Measurements from ENCODE around the gene SPATA24.
"Not testable (repeated sequence)": the region's sequence is repeated elsewhere in the genome, so short reads cannot be mapped to it uniquely, and the experiment has no call there.

The SPATA24 gene

DNA sequence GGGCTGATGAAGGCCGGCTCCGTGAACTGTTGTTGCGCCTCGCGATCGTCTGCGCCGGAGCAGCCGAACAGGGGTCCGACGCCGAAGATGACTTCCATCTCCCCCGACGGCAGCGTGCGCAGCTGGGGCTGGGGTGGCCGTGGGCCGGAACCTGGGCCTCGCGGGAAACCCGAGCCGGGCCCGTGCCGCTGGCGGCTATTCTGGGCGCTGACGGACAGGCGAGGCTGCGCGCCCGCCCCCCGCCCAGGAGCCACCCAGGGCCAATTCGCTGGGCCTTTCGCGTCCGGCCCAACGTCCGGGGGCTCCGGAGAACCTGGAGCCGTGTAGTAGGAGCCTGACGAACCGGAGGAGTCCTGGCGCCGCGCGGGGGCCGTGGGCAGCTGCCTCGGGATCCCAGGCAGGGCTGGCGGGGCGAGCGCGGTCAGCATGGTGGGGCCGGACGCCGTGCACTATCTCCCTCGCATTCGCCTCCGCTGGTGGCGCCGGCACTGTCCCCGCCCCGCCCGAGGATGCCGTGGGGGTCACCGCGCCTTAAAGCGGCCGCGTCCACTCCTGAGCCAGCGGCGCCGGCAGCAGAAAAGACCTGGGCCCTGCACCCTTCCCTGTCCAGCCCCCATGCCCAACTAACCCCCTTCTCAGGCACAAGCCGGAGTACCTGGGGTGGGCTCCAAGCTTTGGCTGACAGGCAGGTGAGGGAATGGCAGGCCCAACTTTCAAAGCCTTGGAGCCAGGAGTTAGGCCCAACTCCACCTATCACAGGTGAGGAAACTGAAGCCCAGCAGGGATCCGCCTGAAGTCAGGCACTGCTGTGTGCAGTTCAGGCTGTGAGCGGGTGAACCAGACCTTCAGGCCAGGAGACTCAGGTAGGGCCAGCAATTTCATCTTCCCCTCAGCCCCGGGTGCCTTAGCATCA is 9.0 kb downstream of the SPATA24 start, which contains the start of gene PROB1:
Gene PROB1, minus strand, starts transcription at position 451 of the 913 bp plus-strand sequence. Its CDS starts 23 bp downstream, at position 428.
- no peak for DNase-seq

DNA sequence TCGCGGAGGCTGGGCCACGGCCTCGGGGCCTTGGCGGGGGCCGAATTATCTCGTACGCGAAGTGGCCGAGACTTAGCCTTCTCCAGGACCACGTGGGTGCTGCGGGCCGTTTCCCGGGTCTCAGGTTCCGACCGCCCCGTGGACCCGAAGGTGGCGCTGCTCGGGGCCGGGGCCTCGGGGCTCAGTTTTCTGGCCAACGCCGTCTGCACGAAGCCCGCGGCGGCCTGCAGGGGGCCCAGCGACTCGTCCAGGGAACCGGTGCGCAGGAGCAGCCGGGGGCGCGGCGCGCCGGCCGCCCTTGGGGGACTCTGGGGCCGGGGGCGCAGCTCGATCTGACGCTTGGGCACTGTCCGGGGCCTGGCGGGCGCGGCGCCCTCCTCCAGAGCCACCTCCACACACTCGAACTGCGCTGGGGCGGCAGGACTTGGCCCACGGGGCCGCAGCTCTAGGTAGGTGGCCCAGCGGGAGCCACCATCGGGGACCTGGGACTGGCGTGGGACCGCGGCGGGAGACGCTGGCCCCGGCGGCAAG is 9.7 kb downstream of the SPATA24 start:
- peak in 2 of 5 donors; percentile 60 to 65 for DNase-seq

DNA sequence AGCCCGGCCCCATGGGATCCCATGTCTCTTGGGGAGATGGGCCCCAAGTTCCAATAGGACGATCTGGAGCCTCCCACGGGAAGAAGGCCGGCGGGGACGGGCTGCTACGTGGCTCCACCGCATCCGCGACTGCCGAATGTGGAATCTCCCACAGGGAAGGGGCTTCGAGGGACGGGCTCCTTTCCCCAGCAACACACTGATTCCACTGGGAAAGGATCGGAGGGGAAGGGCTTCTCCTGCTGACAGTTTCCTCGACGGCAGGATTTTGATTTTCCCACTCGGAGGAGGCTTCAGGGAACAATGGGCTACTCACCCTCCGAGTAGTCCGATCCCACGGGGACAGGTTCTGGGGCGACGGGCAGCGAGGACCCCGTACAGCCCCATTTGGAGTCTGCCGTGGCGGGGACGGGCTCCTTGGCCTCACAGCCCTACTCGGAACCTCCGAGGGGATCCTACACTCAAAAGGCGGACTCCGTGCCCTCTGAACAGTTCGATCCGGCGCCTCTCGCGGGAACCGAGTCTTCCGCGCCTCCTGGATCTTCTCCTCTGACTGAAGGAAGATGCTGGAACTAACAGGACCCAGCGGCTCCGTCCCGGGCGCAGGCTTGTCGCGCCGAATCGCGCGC is 10.3 kb downstream of the SPATA24 start:
- DNase-seq = no peak

DNA sequence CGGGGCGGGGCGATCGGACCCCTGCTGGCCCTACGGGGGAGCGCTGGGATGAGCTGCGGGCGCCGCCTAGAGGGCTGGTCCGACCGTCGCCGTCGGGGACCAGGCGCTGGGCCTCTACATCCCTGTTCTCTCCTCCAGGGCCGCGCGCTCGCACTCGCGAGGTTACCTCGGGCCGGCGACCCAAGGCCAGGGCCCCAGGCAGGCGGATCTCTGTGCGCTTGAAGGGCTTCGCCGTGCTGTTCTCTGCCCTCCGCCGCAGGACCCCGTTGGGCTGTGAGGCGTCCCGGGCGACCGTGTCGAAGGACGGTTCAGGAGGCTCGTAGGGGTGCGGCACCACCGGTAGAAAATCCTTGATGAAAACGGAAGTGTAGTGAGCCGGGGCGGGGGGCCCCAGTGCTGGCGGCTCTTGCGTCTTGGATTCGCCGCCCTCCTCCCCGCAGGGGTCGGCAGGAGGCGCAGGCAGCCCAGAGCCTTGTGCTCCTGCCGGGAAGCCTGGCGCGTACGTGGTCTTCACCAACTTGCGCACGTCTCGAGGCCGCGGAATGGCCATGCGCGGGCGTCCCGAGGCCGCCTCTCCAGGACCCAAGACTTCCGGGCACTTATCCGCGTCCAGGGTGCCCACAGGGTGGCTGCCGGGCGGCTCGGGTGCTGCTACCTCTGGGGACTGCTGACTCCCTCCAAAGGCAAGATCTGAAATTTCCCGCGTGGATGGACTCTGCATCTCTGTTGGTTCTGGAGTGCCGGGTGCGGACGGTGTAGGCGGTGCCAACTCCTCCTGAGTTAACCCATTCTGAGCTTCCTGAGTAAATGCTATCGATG is 11.0 kb downstream of the SPATA24 start:
- DNase-seq = peak; percentile 59 to 92 (median 68)

DNA sequence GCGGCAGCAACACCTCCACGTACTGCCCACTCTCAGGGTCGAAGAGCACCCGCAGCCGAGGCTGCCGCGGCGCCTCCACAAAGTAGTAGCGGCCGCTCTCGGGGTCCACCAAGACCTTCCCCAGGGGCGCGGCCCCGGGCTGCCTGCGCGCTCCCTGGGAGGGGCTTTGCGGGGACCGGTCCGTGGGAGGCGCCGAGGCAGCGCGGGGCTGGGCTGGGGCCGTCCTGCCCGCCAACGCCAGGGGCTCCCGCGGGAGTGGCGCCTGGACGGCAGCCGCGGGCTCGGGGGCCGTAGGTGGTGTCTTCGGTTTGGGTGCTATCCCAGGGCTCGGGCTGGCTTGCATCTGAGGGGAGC is 11.6 kb downstream of the SPATA24 start:
- DNase-seq = no peak

DNA sequence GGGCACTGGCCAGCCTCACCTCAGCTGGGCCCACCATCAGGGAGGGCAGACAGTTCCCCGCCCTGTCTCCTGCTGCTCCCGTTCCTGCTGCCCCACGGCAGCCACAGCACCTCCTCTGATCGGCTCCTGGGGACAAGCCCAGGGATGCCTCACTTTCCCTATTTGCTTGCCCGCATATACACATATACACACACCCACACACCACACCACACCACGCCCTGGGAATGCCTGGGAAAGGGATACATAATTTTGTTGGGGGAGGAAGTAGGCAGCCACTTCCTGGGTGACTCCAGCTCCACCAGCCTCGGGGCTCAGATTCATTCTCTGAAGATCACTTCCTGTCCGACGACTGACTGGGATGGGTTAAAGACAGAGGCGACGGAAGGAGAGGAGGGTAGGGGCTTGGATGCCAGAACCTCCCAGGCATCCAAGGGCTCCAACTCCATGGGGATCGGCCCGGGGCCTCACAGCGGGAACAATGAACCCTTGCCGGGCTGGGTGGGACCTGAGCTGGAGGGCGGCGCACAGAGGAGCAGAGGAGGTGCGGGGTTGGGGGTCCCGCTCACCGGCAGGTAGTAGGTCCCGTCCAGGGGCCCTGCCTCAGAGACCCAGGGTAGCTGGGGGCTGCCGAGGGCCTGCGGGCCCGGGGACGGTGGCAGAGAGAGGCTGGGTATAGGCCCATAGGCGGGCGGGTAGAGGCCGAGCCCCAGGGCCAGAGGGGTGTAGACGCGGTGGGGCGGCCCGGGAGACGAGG is 12.1 kb downstream of the SPATA24 start:
- peak in 1 of 5 donors; percentile 75 for DNase-seq

DNA sequence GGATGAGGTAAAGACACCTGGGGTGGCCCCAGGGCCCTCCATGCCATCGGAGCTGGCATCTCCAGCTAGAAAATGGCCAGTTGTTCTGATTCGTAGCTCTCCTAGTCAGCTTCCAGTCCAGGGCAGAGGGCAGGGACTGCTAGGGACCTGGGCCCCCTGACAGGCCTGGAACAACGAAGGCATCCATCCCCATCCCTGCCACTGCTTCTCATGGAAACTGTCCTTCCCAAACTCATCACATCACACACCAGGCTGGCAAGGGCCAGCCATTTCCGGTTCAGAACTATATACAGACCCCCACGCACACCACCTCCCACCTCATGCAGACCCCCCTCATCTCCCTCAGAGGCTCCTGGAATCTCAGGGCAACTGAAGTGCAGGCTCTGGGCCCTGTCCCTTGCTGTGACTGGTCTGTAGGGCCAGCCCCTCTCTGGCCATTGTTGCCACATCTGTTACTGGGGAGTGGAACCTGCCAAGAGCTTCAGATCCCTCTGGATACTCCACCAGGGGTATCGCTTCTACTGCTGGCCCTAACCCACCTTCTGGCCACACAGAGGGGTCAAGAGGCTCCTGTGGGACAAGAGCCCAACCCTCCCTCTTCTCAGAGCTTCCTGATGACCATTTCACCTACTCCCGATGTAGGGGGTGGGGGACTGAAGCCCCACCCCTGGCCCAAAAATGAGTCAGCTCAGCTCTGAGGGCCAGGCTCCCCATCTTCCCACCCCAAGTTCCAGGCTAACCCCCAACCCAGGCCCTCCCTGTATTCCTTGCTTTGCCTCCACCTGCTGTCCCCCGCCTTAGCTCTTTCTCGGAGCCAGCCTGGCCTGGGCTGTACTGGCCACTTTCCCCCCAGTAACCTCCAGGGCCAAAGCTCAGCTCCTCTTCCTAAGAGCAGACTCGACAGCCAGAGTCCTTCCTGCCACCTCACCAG is 13.0 kb downstream of the SPATA24 start:
- DNase-seq = no peak

DNA sequence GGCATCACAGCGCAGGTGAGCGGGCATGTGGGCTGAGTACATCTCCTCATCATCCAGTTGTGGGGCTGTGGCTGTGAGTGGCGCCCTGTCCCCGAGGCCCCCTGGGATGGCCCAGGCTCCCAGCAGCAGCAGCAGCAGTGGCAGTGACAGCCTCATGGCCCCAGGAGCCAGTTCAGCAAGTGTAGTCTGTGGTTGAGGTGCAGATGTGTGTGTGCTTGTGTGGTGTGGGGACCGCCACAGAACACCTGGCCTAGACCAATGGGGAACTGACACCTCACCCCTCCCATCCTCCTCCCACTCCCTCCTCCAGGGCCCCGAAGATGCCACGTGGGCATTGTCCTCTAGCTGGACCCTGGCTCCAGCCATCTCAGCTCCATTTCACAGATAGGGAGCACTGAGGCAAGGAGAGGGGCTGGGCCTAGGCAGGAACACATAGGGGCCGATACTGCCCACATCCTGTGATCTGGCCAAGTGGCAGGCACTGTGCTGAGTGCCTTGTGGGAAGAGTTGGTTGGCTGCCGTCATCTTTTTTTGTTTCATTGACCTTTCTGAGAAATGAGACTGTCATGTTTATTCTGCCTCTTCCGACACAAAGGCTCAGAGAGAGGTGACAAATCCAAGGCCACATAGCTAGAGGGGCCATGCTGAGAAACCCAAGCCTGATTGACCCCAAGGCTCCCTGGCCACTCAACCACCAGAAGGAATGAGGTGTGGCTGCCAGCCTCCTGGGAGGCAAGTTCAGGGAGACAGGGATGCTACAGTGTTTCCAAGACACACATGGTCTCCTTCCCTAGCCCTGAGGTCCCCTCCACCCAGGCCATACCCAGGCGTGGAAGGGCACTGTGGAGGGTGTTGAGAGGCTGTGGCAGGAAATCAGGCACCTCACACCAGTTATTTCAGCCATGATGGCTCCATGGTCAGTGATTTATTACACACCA is 13.9 kb downstream of the SPATA24 start, which contains the start of gene MZB1:
Gene MZB1, minus strand, starts transcription at position 213 of the 938 bp plus-strand sequence. Its CDS starts 57 bp downstream, at position 156.
- peak in 3 of 5 donors; percentile 22 to 91 (median 44) for DNase-seq

DNA sequence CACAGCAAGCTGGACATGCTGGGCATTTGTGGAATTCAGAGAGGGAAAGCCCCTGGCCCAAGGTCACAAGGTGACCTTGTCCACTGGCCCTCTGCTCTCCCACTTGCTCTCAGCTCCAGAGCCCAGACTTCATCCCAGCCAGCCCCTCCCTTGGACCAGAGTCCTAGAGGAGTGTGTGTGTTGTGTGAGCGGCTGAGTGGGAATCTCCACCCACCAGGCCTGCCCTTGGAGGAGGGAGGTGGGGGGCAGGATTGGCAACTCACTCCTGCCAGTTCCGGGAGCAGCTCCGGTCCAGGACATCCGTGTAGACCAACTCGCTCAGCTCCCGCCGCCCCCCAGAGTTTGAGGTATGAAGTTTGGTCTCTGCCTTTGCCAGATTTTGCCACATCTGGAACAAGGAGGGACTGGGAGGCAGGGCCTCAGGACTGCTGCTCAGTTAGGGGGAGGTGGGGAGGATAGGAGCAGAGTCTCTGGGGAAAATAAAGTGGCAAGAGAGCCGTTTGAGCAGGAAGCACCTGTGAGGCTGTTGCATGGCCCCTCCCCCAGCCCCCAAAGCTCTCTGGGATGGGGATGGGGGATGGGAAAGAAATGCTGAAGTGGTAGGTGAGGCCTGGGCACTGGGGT is 15.6 kb downstream of the SPATA24 start:
- DNase-seq = no peak

DNA sequence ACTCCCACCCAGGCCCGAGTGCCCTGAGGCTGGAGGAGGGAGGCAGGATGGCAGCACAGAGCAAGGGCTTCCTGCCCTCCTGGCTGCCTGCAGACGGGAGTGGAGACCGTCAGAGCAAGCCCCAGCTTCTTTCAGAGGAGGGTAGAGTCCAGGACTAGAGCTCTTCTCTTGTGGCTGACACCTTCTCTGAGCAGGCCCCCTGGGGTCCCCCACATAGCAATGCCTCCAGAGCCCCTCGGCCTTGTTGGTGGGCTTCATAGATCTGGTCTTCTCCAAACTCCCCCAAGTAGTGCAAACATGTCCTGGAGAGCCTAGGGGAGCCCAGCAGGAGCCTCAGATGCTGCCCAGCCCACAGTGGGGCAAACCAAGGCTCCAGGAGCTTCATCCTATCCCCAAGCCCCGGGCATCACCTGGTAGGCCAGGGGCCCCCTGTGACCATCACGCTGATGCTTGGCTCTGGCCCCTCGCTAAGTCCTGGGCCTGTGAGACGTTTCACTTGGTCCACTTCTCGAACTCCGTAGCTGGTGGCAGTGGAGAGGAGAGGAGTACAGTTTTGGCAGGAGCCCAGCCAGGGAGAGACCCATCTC is 16.2 kb downstream of the SPATA24 start:
- DNase-seq = no peak

DNA sequence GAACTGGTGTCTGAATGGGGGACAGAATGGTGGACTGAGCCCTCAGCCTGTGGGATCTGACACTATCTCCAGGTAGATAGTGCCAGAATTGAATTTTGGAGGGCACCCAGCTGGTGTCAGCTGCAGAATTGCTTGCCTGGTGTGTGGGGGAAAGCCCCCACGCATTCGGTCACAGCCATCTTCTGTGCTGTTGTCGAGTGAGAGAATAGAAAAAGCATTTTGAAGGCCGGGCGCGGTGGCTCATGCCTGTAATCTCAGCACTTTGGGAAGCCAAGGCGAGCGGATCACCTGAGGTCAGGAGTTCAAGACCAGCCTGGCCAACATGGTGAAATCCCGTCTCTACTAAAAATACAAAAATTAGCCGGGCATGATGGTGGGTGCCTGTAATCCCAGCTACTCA is 16.9 kb downstream of the SPATA24 start:
- DNase-seq = not testable (repeated sequence)

DNA sequence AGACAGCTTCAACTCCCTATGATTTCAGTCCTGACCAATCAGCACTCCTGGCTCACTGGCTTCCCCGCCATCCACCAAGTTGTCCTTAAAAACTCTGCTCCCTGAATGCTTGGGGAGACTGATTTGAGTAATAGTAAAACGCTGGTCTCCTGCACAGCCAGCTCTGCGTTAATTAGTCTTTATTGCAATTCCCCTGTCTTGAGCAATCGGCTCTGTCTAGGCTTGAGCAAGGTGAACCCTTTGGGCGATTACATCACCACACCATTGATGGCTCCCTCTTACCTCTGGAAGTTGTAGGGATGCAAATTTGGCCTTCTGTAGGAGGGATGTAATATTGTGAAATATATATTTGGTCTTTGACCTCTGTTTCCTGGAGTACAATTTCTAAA is 17.8 kb downstream of the SPATA24 start:
- DNase-seq = no peak

DNA sequence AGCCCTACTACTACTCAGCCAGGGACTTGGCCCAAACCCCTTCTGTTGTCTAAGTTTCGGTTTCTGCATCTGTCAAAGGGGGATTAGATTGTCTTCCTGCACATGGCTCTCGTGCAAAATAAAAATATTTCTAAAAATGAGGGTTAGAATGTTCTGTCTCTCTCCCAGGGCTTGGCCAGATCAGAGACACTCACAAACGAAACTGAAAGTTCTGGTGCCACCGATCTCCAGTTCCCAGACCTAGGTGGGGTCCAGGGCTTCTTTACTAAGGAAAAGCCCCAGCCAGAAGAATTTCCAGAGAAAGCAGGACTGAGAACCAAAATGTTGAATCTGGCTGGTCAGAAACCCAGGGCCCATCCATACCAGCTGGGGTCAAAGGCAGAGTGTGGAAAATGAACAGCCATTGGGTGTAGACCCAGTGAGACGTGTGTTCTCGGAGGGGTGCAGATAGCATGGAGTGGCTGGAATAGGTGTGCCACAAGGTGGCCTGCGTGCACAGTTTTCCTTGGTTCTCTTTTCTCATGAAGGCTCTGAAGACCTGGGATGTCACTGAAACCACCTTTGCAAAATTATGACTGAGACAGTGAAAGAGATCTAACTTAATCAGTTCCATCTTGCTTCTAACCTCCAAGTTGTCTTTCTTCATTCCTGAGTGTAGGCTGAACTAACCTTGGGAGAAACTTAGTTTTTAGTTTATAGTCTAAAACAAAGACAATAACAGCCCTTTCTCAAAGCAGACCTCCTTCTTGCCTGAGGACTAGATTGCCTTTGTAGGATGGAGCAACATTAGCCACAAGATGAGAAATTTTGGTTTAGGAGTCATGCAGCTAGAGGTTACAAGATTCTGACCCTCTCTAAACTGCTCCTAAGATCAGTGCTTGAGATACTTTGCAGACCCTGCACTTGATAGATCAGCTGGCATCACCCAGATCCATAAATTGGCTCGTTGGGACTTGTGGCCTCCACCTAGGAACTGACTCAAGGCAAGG is 18.5 kb downstream of the SPATA24 start:
- DNase-seq = peak in 1 of 5 donors; percentile 46

DNA sequence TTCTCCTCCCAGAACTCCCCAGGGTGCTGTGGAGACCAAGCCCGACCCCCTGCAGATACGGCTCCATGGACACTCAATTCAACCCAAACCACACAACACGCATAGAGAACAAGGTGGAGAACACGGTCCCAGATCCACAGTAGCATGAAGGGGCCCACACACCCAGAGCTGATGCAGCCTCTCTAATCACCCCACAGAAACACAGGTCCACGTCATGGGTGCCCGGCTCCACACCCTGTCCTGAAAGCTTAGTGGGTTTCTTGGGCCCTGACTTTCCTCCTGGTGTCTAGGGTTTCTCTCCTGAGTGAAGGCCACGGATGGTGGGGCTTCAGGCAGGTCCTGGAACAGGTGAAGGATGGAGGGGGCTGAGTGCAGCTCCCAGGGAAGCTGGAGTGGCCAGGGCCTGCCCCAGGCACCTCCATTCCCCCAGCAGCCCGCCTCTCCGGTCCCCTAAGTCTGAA is 19.3 kb downstream of the SPATA24 start:
- no peak for DNase-seq

DNA sequence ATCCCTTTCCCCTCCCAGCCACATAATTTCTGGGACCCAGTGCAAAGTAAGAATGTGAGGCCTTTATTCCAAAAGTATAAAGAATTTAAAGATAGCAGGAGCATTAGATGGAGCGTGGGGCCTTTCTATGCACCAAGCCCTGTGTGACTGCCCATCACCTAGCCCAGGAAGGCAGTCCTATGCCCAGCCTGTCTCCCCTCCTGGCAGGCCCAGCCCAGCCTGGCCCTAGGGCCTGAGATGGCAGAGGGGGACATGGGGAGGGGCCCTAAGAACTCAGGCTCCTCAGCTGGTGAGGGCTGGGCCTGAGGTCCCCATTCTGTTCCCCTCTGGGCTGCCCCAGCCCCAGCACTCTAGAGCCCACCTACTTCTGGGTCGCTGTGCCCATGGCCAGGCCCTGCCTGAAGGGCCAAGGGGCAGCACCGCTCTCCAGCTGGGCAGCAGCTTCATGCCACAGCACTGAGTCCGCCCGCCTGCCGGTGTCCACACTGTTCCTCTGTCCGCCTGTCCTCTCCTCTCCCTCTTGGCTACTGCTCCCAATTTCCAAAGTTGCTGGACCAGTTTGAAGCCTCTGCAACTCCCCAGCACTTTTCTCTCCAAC is 19.8 kb downstream of the SPATA24 start:
- DNase-seq = no peak

DNA sequence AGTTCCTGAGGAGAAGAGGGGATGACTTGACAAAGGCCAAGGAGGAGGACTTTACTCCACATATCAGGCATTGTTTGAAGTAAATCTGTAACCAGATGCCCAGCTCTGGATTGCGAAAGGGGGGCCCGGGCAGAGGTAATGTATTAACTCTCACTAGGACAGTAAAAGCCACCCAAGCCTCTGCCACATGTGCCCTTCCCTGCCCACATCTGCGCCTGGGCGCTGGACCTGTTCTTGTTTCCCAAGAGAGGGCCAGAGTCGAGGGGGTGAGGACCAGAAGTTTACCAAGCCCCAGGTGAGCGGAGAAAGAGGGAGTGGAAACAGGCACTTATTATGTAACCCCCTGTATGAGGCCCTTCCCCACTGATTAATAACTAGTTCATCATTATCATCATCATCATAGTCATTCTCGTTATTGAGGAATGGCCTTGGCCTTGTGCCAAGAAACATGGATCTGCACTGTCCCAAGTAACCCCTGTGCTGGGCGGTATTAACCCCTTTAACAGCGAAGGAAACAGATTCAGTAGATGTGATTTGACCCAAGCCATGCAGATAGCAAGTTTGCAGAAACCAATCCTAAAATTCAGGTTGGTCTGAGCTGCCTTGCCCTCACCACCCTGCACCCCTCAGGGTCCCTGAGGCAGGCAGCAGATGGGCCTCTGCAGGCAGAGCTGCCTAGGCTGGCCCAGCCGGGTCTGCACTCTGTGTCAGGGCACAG is 20.5 kb downstream of the SPATA24 start, which contains the start of gene SLC23A1:
Gene SLC23A1, minus strand, starts transcription at position 23 of the 718 bp plus-strand sequence. CDS start 44 bp downstream, outside the sequence.
- no peak for DNase-seq
